ENCODE data around the gene SLC6A17.

Gene SLC6A17

DNA sequence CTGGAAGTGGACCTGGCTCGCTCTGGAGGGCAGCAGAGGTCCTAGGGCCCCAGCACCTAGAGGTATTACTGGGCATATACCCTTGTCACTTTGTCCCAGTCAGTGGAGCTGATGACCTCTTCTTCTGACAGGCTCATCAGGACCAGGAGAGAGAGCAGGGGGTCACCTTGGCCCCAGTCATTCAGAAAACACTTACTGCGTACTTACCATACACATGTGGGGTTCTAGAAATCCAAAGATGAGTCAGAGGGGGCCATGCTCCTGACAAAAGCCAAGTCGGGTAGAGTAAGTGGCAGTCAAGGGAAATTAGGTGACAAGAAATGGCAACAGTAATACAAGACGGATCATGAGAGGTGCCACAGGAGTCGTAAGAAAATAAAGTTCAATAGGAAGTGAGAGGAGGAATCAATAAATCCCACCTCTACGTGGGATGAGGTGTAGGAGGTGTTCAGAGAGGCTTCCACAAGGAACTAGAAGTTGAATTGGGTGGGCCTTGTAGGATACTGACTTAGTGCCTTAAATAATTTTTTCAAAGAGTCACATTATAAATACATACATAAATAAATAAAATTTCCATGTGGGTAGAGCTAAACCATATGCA, 66.7 kb downstream of the SLC6A17 start:
- H3K36me3 ChIP-seq (ENCODE audit: control insufficient read depth, low read depth, low read length), result no peaks in the 10 kb centered on the region

DNA sequence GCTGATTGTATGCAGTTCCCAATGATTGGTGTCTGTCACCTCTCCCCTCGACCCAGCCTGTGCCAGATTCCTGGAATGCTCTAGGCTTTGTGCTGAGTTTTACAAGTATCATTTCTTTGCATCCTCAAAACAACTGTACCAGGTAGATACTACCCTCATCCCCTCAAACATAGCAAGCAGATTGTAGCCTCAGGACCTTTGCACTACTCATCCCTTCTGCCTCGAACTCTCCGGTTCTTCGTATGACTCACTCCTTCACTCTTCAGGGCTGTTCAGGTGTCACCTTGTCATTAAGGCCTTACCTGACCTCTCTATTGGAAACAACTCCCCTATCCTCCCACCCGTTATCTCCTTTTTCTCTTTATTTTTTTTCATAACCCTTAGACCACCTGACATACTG, 67.8 kb downstream of the SLC6A17 start:
- Histone ChIP-seq H3K9me3 (ENCODE audit: control insufficient read depth, low read depth, low read length) (no peaks in the 10 kb centered on the region), H3K27ac (ENCODE audit: low read length) (no peak overlapping the region), H3K27me3 (ENCODE audit: control insufficient read depth, insufficient read depth, low read length) (peaks cover 4% of the 10 kb centered on the region), H3K4me3 (ENCODE audit: low read length) (no peak overlapping the region), H3K9ac (ENCODE audit: low read length) (no peak overlapping the region), H3K4me1 (ENCODE audit: control insufficient read depth, low read depth, low read length) (peaks cover 5% of the 10 kb centered on the region), H3K36me3 (ENCODE audit: control insufficient read depth, low read depth, low read length) (no peaks in the 10 kb centered on the region)

More for the DNA sequence above, 66.7 kb downstream of the SLC6A17 start:
- Histone ChIP-seq H3K4me1 (ENCODE audit: control insufficient read depth, low read depth, low read length) (peaks cover 15% of the 10 kb centered on the region), H3K9ac (ENCODE audit: low read length) (no peak overlapping the region), H3K27ac (ENCODE audit: low read length) (no peak overlapping the region), H3K4me3 (ENCODE audit: low read length) (no peak overlapping the region), H3K9me3 (ENCODE audit: control insufficient read depth, low read depth, low read length) (no peaks in the 10 kb centered on the region), H3K27me3 (ENCODE audit: control insufficient read depth, insufficient read depth, low read length) (peaks cover 16% of the 10 kb centered on the region)

DNA sequence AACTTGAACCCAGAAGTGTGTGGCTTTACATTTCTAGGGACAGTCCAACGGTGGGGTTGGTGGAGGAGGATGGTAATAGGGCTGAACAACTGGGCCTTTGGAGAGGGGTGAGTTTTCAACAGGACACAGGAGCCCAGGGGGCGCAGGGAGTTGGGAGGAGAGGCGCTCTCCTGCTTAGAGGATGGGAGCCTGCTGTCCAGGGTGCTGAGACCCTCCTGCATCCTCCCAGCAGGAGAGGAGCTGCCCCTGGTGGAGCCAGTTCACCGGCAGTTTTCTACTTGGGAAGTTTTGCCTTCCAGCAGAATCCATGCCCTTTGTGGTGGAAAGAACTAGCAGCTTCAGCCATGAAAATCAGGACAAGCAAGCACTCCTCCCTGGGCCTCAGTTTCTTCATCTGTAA, 68.4 kb downstream of the SLC6A17 start:
- Histone ChIP-seq H3K4me3 (ENCODE audit: low read length) (no peak overlapping the region), H3K4me1 (ENCODE audit: control insufficient read depth, low read depth, low read length) (no peaks in the 10 kb centered on the region), H3K36me3 (ENCODE audit: control insufficient read depth, low read depth, low read length) (no peaks in the 10 kb centered on the region), H3K27me3 (ENCODE audit: control insufficient read depth, insufficient read depth, low read length) (no peaks in the 10 kb centered on the region), H3K9me3 (ENCODE audit: control insufficient read depth, low read depth, low read length) (no peaks in the 10 kb centered on the region), H3K9ac (ENCODE audit: low read length) (no peak overlapping the region), H3K27ac (ENCODE audit: low read length) (no peak overlapping the region)

DNA sequence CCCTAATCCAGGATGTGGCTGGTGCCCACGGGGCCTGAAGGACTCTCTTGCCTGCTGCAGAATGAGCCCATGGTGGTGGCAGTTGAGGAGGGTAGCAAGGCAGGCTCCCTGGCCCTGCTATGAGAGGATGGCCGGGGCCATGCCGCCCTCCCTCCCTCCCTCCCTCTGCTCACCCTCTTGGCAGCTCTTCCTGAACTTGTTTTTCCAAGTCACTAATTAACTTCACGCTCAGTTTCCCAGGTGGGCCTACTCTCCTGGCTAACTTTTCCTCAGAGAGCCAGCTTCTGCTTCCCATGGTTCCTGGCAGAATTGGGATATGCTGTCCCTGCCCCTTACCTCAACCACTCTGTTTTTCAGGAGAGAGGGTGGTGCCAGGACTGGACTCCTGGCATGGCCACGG, 70.0 kb downstream of the SLC6A17 start:
- Histone ChIP-seq H3K9me3 (ENCODE audit: control insufficient read depth, low read depth, low read length) (no peaks in the 10 kb centered on the region), H3K4me1 (ENCODE audit: control insufficient read depth, low read depth, low read length) (no peaks in the 10 kb centered on the region), H3K27me3 (ENCODE audit: control insufficient read depth, insufficient read depth, low read length) (no peaks in the 10 kb centered on the region), H3K27ac (ENCODE audit: low read length) (no peak overlapping the region), H3K4me3 (ENCODE audit: low read length) (no peak overlapping the region), H3K36me3 (ENCODE audit: control insufficient read depth, low read depth, low read length) (no peaks in the 10 kb centered on the region), H3K9ac (ENCODE audit: low read length) (no peak overlapping the region)

DNA sequence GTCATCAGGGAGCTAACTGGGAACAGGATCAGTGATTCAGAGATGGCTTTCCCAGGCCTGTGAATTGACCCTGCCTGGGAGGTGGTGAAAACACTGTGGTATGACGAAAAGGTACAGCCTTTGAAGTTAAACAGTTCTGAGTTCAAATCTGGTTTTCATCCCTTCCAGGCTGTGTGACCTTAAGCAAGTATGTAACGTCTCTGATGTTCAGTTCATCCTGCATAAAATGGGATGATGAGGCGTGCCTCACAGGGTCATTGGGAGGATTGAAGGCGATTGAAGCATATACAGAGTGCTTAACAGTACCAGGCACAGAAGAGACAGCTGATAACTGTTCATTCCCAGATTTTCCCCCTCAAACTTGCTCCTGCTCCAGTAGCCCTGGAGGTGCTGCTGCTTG, 70.8 kb downstream of the SLC6A17 start:
- H3K27me3 ChIP-seq (ENCODE audit: control insufficient read depth, insufficient read depth, low read length), result no peaks in the 10 kb centered on the region
- no peak overlapping the region for H3K27ac ChIP-seq (ENCODE audit: low read length)
- H3K4me3 ChIP-seq (ENCODE audit: low read length), result no peak overlapping the region
- H3K4me1 ChIP-seq (ENCODE audit: control insufficient read depth, low read depth, low read length), result no peaks in the 10 kb centered on the region
- H3K9me3 ChIP-seq (ENCODE audit: control insufficient read depth, low read depth, low read length), result no peaks in the 10 kb centered on the region
- no peak overlapping the region for H3K9ac ChIP-seq (ENCODE audit: low read length)
- no peaks in the 10 kb centered on the region for H3K36me3 ChIP-seq (ENCODE audit: control insufficient read depth, low read depth, low read length)

DNA sequence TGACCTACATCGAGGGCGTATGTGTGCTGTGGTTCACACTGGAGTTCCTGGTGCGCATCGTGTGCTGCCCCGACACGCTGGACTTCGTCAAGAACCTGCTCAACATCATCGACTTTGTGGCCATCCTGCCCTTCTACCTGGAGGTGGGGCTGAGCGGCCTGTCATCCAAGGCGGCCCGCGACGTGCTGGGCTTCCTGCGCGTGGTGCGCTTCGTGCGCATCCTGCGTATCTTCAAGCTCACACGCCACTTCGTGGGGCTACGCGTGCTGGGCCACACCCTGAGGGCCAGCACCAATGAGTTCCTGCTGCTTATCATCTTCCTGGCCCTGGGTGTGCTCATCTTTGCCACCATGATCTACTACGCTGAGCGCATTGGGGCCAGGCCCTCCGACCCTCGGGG, 72.8 kb downstream of the SLC6A17 start:
- Histone ChIP-seq H3K4me1 (ENCODE audit: control insufficient read depth, low read depth, low read length) (no peaks in the 10 kb centered on the region), H3K4me3 (ENCODE audit: low read length) (no peak overlapping the region), H3K36me3 (ENCODE audit: control insufficient read depth, low read depth, low read length) (no peaks in the 10 kb centered on the region), H3K9ac (ENCODE audit: low read length) (no peak overlapping the region), H3K9me3 (ENCODE audit: control insufficient read depth, low read depth, low read length) (no peaks in the 10 kb centered on the region), H3K27me3 (ENCODE audit: control insufficient read depth, insufficient read depth, low read length) (no peaks in the 10 kb centered on the region), H3K27ac (ENCODE audit: low read length) (no peak overlapping the region)

DNA sequence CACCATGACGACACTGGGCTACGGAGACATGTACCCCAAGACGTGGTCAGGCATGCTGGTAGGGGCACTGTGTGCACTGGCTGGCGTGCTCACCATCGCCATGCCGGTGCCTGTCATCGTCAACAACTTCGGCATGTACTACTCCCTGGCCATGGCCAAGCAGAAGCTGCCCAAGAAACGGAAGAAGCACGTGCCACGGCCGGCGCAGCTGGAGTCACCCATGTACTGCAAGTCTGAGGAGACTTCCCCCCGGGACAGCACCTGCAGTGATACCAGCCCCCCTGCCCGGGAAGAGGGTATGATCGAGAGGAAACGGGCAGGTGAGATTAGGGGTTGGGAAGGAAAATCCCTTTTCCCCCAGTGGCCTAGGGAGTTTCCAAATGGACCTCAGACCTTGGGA, 73.3 kb downstream of the SLC6A17 start:
- H3K9me3 ChIP-seq (ENCODE audit: control insufficient read depth, low read depth, low read length), result no peaks in the 10 kb centered on the region
- no peak overlapping the region for H3K9ac ChIP-seq (ENCODE audit: low read length)
- no peaks in the 10 kb centered on the region for H3K27me3 ChIP-seq (ENCODE audit: control insufficient read depth, insufficient read depth, low read length)
- no peak overlapping the region for H3K4me3 ChIP-seq (ENCODE audit: low read length)
- H3K36me3 ChIP-seq (ENCODE audit: control insufficient read depth, low read depth, low read length), result no peaks in the 10 kb centered on the region
- H3K27ac ChIP-seq (ENCODE audit: low read length), result no peak overlapping the region
- no peaks in the 10 kb centered on the region for H3K4me1 ChIP-seq (ENCODE audit: control insufficient read depth, low read depth, low read length)

DNA sequence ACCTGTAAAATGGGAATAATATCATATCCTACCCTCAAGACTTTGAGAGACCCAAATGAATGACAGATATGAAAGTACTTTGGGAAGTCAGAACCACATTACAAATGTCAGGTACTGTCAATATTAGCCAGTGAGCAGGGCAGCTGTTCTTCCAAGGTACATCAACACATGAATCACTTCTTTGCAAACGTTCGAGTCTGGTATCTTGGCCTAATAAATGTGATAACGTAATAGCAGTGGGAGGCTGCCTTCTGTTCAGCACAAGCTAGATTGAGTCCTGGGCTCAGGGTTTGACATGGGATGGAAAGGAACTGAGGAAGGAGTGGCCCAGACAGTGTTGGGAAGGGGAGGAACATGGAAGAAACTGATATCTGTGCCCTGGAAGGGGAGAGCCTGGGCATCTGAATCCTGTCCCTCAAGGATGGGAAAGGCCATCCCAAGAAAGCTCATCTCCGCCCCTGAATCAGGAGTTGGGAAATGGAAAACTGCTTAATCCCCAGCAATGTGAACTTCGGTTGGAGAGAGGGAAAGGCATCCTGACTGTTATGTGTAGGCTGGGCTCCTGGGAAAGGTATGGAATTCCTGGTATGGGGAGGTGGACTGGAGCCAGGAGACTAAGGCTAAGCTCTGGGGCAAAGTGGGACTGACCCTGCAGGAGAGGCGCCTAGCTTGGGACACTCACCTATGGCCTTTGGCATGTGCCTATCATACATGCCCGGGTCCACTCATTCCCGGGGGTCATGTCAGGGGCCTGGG, 74.1 kb downstream of the SLC6A17 start:
- Histone ChIP-seq H3K4me3 (ENCODE audit: low read length) (no peak overlapping the region), H3K4me1 (ENCODE audit: control insufficient read depth, low read depth, low read length) (no peaks in the 10 kb centered on the region), H3K9me3 (ENCODE audit: control insufficient read depth, low read depth, low read length) (no peaks in the 10 kb centered on the region), H3K36me3 (ENCODE audit: control insufficient read depth, low read depth, low read length) (no peaks in the 10 kb centered on the region), H3K27me3 (ENCODE audit: control insufficient read depth, insufficient read depth, low read length) (no peaks in the 10 kb centered on the region), H3K27ac (ENCODE audit: low read length) (no peak overlapping the region), H3K9ac (ENCODE audit: low read length) (no peak overlapping the region)

DNA sequence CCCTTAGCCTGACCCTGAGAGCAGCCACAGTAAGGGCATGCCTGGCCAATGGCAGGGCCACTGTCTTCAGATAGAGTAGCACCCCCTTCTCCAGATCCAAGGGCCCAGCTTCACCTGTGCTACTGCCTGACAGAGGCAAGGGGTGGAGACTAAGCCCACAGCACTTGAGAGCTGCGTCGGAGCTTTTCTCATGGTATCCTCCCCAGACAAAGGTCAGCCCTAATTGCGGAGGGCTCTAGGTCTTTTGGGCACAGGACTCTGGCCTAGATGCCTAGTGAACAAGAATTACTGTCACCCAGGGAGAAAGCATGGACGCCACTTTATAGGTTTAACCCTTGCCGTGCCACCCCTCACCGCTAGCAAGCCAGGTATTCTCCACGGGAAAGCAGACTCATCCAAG, 74.9 kb downstream of the SLC6A17 start:
- H3K4me3 ChIP-seq (ENCODE audit: low read length), result no peak overlapping the region
- H3K36me3 ChIP-seq (ENCODE audit: control insufficient read depth, low read depth, low read length), result no peaks in the 10 kb centered on the region
- H3K9me3 ChIP-seq (ENCODE audit: control insufficient read depth, low read depth, low read length), result no peaks in the 10 kb centered on the region
- no peak overlapping the region for H3K27ac ChIP-seq (ENCODE audit: low read length)
- H3K4me1 ChIP-seq (ENCODE audit: control insufficient read depth, low read depth, low read length), result no peaks in the 10 kb centered on the region
- H3K27me3 ChIP-seq (ENCODE audit: control insufficient read depth, insufficient read depth, low read length), result no peaks in the 10 kb centered on the region
- no peak overlapping the region for H3K9ac ChIP-seq (ENCODE audit: low read length)

DNA sequence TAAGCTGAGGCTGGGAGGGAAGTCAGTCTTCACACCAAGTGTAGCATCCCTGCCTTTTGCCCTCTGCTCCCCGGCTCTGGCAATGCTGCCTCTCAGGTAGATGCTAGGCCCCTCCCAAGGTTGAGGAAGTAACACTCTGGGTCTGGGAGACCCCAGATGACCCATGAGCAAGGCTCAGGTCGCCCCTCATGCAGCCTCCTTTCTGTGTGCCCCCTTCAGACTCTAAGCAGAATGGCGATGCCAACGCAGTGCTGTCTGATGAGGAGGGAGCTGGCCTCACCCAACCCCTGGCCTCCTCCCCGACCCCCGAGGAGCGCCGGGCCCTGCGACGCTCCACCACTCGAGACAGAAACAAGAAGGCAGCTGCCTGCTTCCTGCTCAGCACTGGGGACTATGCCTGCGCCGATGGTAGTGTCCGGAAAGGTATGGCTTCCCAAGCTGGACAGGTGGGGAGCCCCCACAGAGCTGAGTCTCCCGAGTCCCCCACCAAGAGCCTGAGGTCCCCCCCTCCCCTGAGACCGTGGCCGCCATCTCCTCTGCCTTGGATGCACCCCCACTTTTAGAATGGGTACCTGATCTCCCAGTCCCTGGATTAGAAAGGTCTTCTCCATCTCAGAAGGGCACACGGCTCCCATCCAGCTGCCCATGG, 75.6 kb downstream of the SLC6A17 start:
- Histone ChIP-seq H3K9me3 (ENCODE audit: control insufficient read depth, low read depth, low read length) (no peaks in the 10 kb centered on the region), H3K4me3 (ENCODE audit: low read length) (no peak overlapping the region), H3K36me3 (ENCODE audit: control insufficient read depth, low read depth, low read length) (no peaks in the 10 kb centered on the region), H3K4me1 (ENCODE audit: control insufficient read depth, low read depth, low read length) (no peaks in the 10 kb centered on the region), H3K27ac (ENCODE audit: low read length) (no peak overlapping the region), H3K9ac (ENCODE audit: low read length) (no peak overlapping the region), H3K27me3 (ENCODE audit: control insufficient read depth, insufficient read depth, low read length) (no peaks in the 10 kb centered on the region)

DNA sequence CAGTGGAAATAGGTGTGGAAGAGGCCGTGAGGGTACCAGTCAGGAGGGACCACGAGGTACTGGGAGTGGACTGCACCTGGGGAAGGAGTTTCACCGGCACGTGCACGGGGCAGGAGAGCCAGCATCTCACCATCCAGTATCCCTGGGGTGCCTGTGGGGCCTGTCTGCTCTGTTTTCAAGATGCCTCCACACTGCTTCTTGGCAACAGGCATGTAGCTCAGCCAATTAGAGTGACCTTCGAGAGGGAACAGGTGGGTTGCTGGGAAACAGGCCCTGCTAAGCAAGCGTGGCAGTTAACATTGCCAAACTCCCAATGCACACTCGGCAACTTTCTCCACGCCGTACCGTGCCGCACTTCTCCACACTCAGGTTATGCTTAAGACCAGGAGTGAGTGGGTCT, 77.5 kb downstream of the SLC6A17 start:
- H3K36me3 ChIP-seq (ENCODE audit: control insufficient read depth, low read depth, low read length), result no peaks in the 10 kb centered on the region
- H3K9me3 ChIP-seq (ENCODE audit: control insufficient read depth, low read depth, low read length), result no peaks in the 10 kb centered on the region
- H3K27me3 ChIP-seq (ENCODE audit: control insufficient read depth, insufficient read depth, low read length), result no peaks in the 10 kb centered on the region
- H3K9ac ChIP-seq (ENCODE audit: low read length), result no peak overlapping the region
- H3K4me1 ChIP-seq (ENCODE audit: control insufficient read depth, low read depth, low read length), result no peaks in the 10 kb centered on the region
- no peak overlapping the region for H3K4me3 ChIP-seq (ENCODE audit: low read length)
- H3K27ac ChIP-seq (ENCODE audit: low read length), result no peak overlapping the region

DNA sequence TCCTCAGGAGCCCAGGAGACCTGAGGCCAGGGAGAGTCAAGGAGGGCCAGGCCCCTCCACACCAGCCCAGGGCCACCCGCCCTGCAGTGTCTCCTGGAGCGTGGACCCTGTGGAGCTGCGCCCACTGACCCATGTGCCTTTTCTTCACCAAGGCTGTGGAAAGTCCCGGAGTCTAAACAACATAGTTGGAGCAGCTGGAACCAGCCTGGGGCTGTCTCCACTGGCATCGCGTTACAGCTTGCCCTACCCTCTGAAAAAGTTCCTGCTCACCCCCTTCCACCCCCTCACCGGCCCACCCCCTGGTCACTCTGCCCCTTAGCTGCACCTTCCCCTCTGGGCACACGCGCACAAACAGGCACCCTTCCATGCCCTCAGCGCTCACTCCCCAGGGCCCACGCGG, 78.1 kb downstream of the SLC6A17 start:
- no peaks in the 10 kb centered on the region for H3K27me3 ChIP-seq (ENCODE audit: control insufficient read depth, insufficient read depth, low read length)
- H3K36me3 ChIP-seq (ENCODE audit: control insufficient read depth, low read depth, low read length), result no peaks in the 10 kb centered on the region
- no peaks in the 10 kb centered on the region for H3K9me3 ChIP-seq (ENCODE audit: control insufficient read depth, low read depth, low read length)
- H3K9ac ChIP-seq (ENCODE audit: low read length), result no peak overlapping the region
- H3K27ac ChIP-seq (ENCODE audit: low read length), result no peak overlapping the region
- no peak overlapping the region for H3K4me3 ChIP-seq (ENCODE audit: low read length)
- H3K4me1 ChIP-seq (ENCODE audit: control insufficient read depth, low read depth, low read length), result no peaks in the 10 kb centered on the region
